Stomach smooth muscle (tissue), 2 donors: ENCODE measurements around the gene HPS3.
"Not testable (repeated sequence)": the region's sequence is repeated elsewhere in the genome, so short reads cannot be mapped to it uniquely, and the experiment has no call there.

Experiments used
- H3K27ac ChIP-seq: one replicate; pipeline ENCODE4 v1.7.0; 2013; ENCODE audit warnings: mild to moderate bottlenecking, low read length, inconsistent platforms
- H3K27me3 ChIP-seq, 2 donors: one replicate each; pipeline ENCODE4 v1.7.0; 2013; ENCODE audit warnings: low read length in 2 of 2; ENCODE audit not compliant: insufficient read depth in 2 of 2, control insufficient read depth in 1 of 2
- H3K36me3 ChIP-seq, 2 donors: one replicate each; pipeline ENCODE4 v1.7.0; 2013; ENCODE audit warnings: low read length in 2 of 2; ENCODE audit not compliant: control insufficient read depth in 2 of 2, insufficient read depth in 2 of 2
- H3K4me1 ChIP-seq: one replicate; pipeline ENCODE4 v1.7.0; 2013; ENCODE audit warnings: low read length; ENCODE audit not compliant: control insufficient read depth, insufficient read depth
- H3K4me3 ChIP-seq, 2 donors: one replicate each; pipeline ENCODE4 v1.7.0; 2013; ENCODE audit warnings: low read length in 2 of 2
- H3K9ac ChIP-seq, 2 donors: one replicate each; pipeline ENCODE4 v1.7.0; 2013; ENCODE audit warnings: low read length in 2 of 2, mild to moderate bottlenecking in 1 of 2
- H3K9me3 ChIP-seq, 2 donors: one replicate each; pipeline ENCODE4 v1.7.0; 2013; ENCODE audit warnings: low read length in 2 of 2; ENCODE audit not compliant: control insufficient read depth in 2 of 2
- donor health status: healthy.
- donor health status: Pancreatic carcinoma.

Gene HPS3

GRCh38 chr3:149186721-149187120 lies 57.3 kb downstream of the HPS3 start:
- no peaks in the 10 kb centered on the region for H3K9me3 ChIP-seq
- H3K9ac ChIP-seq, result no peak overlapping the region
- H3K27me3 ChIP-seq, result no peaks in the 10 kb centered on the region
- no peaks in the 10 kb centered on the region for H3K36me3 ChIP-seq
- no peak overlapping the region for H3K27ac ChIP-seq
- H3K4me3 ChIP-seq, result no peak overlapping the region
- no peaks in the 10 kb centered on the region for H3K4me1 ChIP-seq

DNA sequence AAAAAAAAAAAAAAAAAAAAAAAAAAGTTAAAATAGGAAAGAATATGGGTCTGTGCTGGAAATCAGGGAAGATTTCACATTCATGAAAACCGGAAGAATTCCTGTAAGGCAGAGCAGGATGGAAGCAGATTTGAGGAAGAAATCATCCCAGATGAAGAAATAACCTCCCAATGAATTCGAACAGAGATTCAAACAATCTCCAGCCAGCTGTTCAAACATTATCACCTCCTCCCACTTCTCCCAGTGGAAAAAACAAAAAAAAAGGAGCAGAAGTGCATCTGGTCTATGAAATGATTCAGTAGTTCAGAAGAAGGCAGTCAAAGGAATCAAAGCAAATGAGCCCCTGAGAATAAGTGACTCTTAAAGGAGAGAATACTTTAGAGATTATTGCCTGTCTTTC lies 59.1 kb downstream of the HPS3 start:
- Histone ChIP-seq H3K9ac (no peak overlapping the region), H3K36me3 (no peaks in the 10 kb centered on the region), H3K4me3 (no peak overlapping the region), H3K4me1 (no peaks in the 10 kb centered on the region), H3K27ac (no peak overlapping the region), H3K27me3 (no peaks in the 10 kb centered on the region), H3K9me3 (no peaks in the 10 kb centered on the region)

DNA sequence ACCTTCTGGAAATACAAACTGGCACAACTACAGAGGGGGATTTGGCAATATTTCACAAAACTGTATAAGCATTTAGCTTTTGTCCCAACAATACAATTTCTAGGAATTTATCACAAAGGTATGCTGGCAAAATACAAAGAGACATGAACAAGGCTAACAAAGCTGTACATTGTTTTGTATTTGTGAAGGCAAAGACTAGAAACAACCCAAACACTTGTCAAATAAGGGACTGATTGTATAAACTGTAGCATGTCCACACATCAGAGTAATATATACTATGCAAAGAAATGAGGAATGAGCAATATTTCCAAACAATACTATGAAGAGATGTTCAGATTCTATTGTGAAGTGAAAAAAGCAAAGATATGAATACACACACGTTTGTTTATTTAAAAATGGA lies 65.8 kb downstream of the HPS3 start:
- Histone ChIP-seq H3K27me3 (no peaks in the 10 kb centered on the region), H3K9ac (no peak overlapping the region), H3K36me3 (no peaks in the 10 kb centered on the region), H3K4me1 (no peaks in the 10 kb centered on the region), H3K4me3 (no peak overlapping the region), H3K9me3 (no peaks in the 10 kb centered on the region), H3K27ac (no peak overlapping the region)

DNA sequence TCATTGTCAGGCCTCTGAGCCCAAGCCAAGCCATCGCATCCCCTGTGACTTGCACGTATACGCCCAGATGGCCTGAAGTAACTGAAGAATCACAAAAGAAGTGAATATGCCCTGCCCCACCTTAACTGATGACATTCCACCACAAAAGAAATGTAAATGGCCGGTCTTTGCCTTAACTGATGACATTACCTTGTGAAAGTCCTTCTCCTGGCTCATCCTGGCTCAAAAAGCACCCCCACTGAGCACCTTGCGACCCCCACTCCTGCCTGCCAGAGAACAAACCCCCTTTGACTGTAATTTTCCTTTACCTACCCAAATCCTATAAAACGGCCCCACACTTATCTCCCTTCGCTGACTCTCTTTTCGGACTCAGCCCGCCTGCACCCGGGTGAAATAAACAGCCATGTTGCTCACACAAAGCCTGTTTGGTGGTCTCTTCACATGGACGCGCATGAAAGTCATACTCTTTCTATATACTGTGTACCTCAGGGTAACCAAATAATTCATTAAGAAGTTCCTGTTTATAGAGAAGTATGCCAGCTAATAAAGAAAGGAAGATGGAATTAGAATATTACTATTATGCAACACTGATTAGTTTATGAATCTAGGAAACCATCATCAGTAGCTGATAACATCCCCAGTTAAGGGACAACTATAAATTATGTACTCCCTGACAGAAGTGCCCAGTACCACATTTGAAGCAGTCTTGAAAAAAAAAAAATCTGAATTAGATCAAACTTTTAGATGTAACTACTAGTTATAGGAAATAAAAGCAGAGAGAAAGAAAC lies 67.6 kb downstream of the HPS3 start:
- not testable (repeated sequence) for H3K36me3 ChIP-seq, H3K4me1 ChIP-seq, H3K27ac ChIP-seq, H3K9ac ChIP-seq, H3K27me3 ChIP-seq, H3K9me3 ChIP-seq
- H3K4me3 ChIP-seq, result peak overlapping the region in 1 of 2 donors; percentile 36

- no peaks in the 10 kb centered on the region for H3K27me3 ChIP-seq
- no peaks in the 10 kb centered on the region for H3K36me3 ChIP-seq
- H3K9me3 ChIP-seq, result no peaks in the 10 kb centered on the region
- no peaks in the 10 kb centered on the region for H3K4me1 ChIP-seq
- no peak overlapping the region for H3K9ac ChIP-seq
- H3K27ac ChIP-seq, result no peak overlapping the region
- peak overlapping the region in 1 of 2 donors; percentile 36 for H3K4me3 ChIP-seq
Observed at GRCh38 chr3:149197669-149198068, 68.2 kb downstream of the HPS3 start.

GRCh38 chr3:149198611-149199010 lies 69.2 kb downstream of the HPS3 start:
- Histone ChIP-seq H3K4me1 (no peaks in the 10 kb centered on the region), H3K36me3 (no peaks in the 10 kb centered on the region), H3K9me3 (no peaks in the 10 kb centered on the region), H3K27ac (no peak overlapping the region), H3K9ac (no peak overlapping the region), H3K27me3 (no peaks in the 10 kb centered on the region), H3K4me3 (no peak overlapping the region)

DNA sequence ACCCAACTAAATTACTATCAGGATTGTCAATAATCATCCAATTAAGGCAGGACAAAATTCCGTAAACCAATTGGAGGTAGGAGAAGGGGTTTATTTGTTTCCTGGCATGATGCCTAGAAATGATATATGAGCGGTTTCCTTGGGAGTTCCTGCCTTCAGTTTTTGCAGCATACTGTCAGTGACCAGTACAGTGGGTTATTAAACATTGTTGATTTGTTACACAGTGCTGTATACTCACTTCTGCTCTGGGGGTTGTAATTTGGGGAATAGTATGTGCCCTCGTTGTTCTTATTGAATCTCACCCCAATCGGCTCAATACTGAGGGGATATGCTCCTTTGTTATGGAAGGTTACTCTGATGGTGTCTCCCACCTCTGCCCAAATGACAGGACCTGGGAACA lies 70.0 kb downstream of the HPS3 start:
- H3K36me3 ChIP-seq, result no peaks in the 10 kb centered on the region
- no peaks in the 10 kb centered on the region for H3K4me1 ChIP-seq
- no peak overlapping the region for H3K4me3 ChIP-seq
- H3K9ac ChIP-seq, result no peak overlapping the region
- H3K27me3 ChIP-seq, result no peaks in the 10 kb centered on the region
- no peak overlapping the region for H3K27ac ChIP-seq
- no peaks in the 10 kb centered on the region for H3K9me3 ChIP-seq

GRCh38 chr3:149203758-149204157 lies 74.3 kb downstream of the HPS3 start:
- no peaks in the 10 kb centered on the region for H3K36me3 ChIP-seq
- H3K9ac ChIP-seq, result no peak overlapping the region
- no peaks in the 10 kb centered on the region for H3K4me1 ChIP-seq
- H3K9me3 ChIP-seq, result no peaks in the 10 kb centered on the region
- no peaks in the 10 kb centered on the region for H3K27me3 ChIP-seq
- no peak overlapping the region for H3K4me3 ChIP-seq
- no peak overlapping the region for H3K27ac ChIP-seq

GRCh38 chr3:149204390-149204991 lies 75.1 kb downstream of the HPS3 start:
- H3K9ac ChIP-seq, result no peak overlapping the region
- no peaks in the 10 kb centered on the region for H3K27me3 ChIP-seq
- no peak overlapping the region for H3K27ac ChIP-seq
- no peaks in the 10 kb centered on the region for H3K36me3 ChIP-seq
- no peaks in the 10 kb centered on the region for H3K9me3 ChIP-seq
- no peaks in the 10 kb centered on the region for H3K4me1 ChIP-seq
- no peak overlapping the region for H3K4me3 ChIP-seq

DNA sequence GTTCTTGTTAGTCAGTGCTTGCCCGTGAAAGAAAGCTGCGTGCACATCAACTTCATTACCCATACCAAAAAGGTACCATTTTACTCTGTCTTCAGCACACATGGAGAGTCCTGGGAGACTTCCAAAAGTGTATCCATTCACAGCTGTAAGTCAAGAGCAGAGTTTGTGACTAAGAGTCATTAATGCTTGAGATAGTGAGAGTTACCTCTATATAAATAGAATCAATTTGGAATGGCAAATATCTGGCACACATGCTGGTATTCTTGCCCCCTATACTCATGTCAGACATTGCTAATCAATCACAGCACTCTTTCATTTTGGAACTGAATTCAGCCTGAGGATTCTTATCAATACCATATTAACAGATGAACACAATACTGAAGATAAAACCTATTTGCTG lies 78.0 kb downstream of the HPS3 start:
- Histone ChIP-seq H3K27ac (no peak overlapping the region), H3K9me3 (no peaks in the 10 kb centered on the region), H3K36me3 (no peaks in the 10 kb centered on the region), H3K4me1 (no peaks in the 10 kb centered on the region), H3K4me3 (no peak overlapping the region), H3K27me3 (no peaks in the 10 kb centered on the region), H3K9ac (no peak overlapping the region)

DNA sequence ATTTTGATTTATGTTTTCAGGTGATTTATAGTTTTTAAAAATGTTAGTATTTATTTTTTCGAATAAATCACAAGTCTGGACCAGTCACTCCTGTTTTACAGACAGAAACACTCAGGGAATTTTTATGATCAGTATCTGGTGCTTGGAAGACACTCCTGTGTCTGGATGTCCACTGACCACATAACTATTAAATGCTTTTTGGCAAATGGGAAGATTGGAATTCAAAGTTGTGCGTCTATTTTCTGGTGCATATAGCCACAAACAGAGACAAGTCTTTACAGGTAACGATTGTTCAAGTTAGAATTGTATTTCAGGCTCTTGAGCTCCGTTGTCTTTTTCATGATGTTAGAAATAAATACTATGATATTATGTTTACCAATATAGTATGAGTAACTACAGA lies 80.0 kb downstream of the HPS3 start:
- H3K9ac ChIP-seq, result no peak overlapping the region
- H3K4me1 ChIP-seq, result no peaks in the 10 kb centered on the region
- H3K36me3 ChIP-seq, result no peaks in the 10 kb centered on the region
- no peak overlapping the region for H3K4me3 ChIP-seq
- H3K9me3 ChIP-seq, result no peaks in the 10 kb centered on the region
- H3K27me3 ChIP-seq, result no peaks in the 10 kb centered on the region
- no peak overlapping the region for H3K27ac ChIP-seq
